Measurements from ENCODE around the gene SNX25.

DNA sequence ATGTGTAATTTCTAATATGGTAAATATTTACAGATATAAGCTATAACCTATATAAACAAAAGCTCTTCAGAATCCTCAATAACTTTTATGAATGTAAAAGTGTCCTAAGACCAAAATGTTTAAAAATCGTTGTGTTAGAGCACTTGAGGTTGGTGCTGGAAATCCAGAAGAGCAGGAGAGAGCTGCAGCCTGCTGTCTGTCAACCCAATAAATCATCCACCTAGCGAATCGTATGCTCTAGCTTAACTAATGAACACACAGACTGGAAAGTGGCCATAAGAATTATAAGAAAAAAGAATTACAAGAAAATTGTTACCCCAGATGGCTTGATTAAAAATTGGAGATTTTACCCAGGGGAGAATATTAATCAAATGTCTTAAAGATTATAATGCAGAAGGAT, 22.6 kb upstream of the SNX25 start:
- TF ChIP-seq RAD21 (IDR thresholded peaks at IDR 0.05) (no peak), CTCF (IDR thresholded peaks at IDR 0.05; ENCODE audit: low read depth, low read length, missing input control) (no peak), TAF1 (conservative IDR thresholded peaks at IDR 0.05) (no peak), EGR1 (IDR thresholded peaks at IDR 0.05; ENCODE audit: low read depth in 2 of 2) (no peak), GABPA (IDR thresholded peaks at IDR 0.05 in 1 of 2, conservative IDR thresholded peaks at IDR 0.05 in 1 of 2) (no peak), REST (IDR thresholded peaks at IDR 0.05) (no peak), HNF4G (IDR thresholded peaks at IDR 0.05) (no peak), JUND (IDR thresholded peaks at IDR 0.05) (no peak), YY1 (IDR thresholded peaks at IDR 0.05) (no peak), NR2F2 (IDR thresholded peaks at IDR 0.05) (no peak), FOXA1 (IDR thresholded peaks at IDR 0.05) (no peak), HNF4A (conservative IDR thresholded peaks at IDR 0.05) (no peak)
- TF ChIP-seq, protein P1, sequence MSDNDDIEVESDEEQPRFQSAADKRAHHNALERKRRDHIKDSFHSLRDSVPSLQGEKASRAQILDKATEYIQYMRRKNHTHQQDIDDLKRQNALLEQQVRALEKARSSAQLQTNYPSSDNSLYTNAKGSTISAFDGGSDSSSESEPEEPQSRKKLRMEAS (IDR thresholded peaks at IDR 0.05): no peak

Measured in liver (tissue), 3 donors.